Natural killer cell (primary cell): ENCODE data around the gene SPCS1. TPM values are rescaled to one million over a fixed set of nuclear protein-coding genes. Genes with fewer than 3 reads are reported as not detected.

ENCODE experiments used
- ATAC-seq, 3 donors: fragments of 150-1000 bp in 2 of 3; fragments of 200-7000 bp in 1 of 3; cut with Tn5 transposase; 1 replicate in 1 of 3; 2 replicates in 2 of 3; pipeline ENCODE4 v1.10.0; 2021; ENCODE audit warnings: mild to moderate bottlenecking in 2 of 3, moderate library complexity in 2 of 3
- DNase-seq, 2 donors: peaks; one replicate each; pipeline versions ENCODE4 v3.0.0 to v3.0.0-alpha.2; 2013 to 2021; ENCODE audit warnings: mixed read lengths in 1 of 2
- H3K27ac ChIP-seq: one replicate; pipeline ENCODE4 v1.5.1; 2013; ENCODE audit warnings: mild to moderate bottlenecking, low read length
- H3K27me3 ChIP-seq: one replicate; pipeline ENCODE4 v1.6.1; 2013; ENCODE audit warnings: low read length; ENCODE audit not compliant: control insufficient read depth, insufficient read depth
- H3K36me3 ChIP-seq: one replicate; pipeline ENCODE4 v1.6.1; 2013; ENCODE audit warnings: low read length; ENCODE audit not compliant: control insufficient read depth, insufficient read depth
- H3K4me1 ChIP-seq: one replicate; pipeline ENCODE4 v1.6.1; 2013; ENCODE audit warnings: low read length; ENCODE audit not compliant: control insufficient read depth, insufficient read depth
- H3K4me3 ChIP-seq: one replicate; pipeline ENCODE4 v1.5.1; 2013; ENCODE audit warnings: low read length
- H3K9me3 ChIP-seq: one replicate; pipeline ENCODE4 v1.6.1; 2013; ENCODE audit warnings: low read length; ENCODE audit not compliant: control insufficient read depth, insufficient read depth
- H3K27ac Mint-ChIP-seq, 2 donors: one replicate each; pipeline ENCODE4 v1.8.0; 2022; ENCODE audit warnings: mild to moderate bottlenecking in 2 of 2, mixed read lengths in 2 of 2, moderate library complexity in 1 of 2
- H3K27me3 Mint-ChIP-seq, 2 donors: one replicate each; pipeline ENCODE4 v1.8.0; 2022; ENCODE audit warnings: low read depth in 2 of 2, mixed read lengths in 2 of 2
- H3K36me3 Mint-ChIP-seq: one replicate; pipeline ENCODE4 v1.8.0; 2022; ENCODE audit warnings: mixed read lengths
- H3K4me1 Mint-ChIP-seq, 2 donors: one replicate each; pipeline ENCODE4 v1.8.0; 2022; ENCODE audit warnings: mixed read lengths in 2 of 2
- H3K4me3 Mint-ChIP-seq: one replicate; pipeline ENCODE4 v1.8.0; 2022; ENCODE audit warnings: mild to moderate bottlenecking, moderate library complexity, mixed read lengths
- H3K9me3 Mint-ChIP-seq, 2 donors: one replicate each; pipeline ENCODE4 v1.8.0; 2022; ENCODE audit warnings: mixed read lengths in 2 of 2
- CTCF ChIP-seq: fragments of 200-600 bp; IDR thresholded peaks from one replicate; pipeline ENCODE4 v1.8.0; 2022; ENCODE audit warnings: antibody characterized with exemption
- WGBS: methylation state at CpG from one replicate; pipeline ENCODE4 v1.1.7; 2013; ENCODE audit warnings: missing lambda C conversion rate; ENCODE audit not compliant: insufficient coverage; 5-methylcytosine and 5-hydroxymethylcytosine counted together
- intact Hi-C: fragments of 100-400 bp; cut with micrococcal nuclease; formaldehyde crosslinking; loops from one replicate; pipeline ENCODE4 v1.14.2; 2022
- total RNA-seq, 4 donors: library from RNA; stranded (reverse); fragments of 120-200 nt in 1 of 4; gene quantifications; one replicate each; pipeline versions ENCODE4 v1.2.3 to v1.2.4, GENCODE V29; 2013 to 2022

SPCS1 gene
- total RNA-seq, 3 donors from 2014 or later (not counting 1 experiment from before 2014, with no cell fraction given), result 52.4 to 64.4 (median 57.3) TPM

GRCh38 chr3:52707585-52707984, 1.7 kb downstream of the SPCS1 start:
- peaks cover 29% of the 10 kb centered on the region for H3K4me1 ChIP-seq
- Mint-ChIP-seq H3K36me3 (no peaks in the 10 kb centered on the region), H3K27me3 (no peaks in the 10 kb centered on the region), H3K4me3 (peak overlapping the region; percentile 78), H3K27ac (peak overlapping the region; percentile 94 to 95), H3K9me3 (no peaks in the 10 kb centered on the region), H3K4me1 (peaks cover 14 to 18% of the 10 kb centered on the region in 2 donors)
- H3K27me3 ChIP-seq, result no peaks in the 10 kb centered on the region
- no peak for TF ChIP-seq CTCF
- WGBS, result 0% methylated on average over 1 of the region's 4 CpGs
- peak overlapping the region; percentile 25 for H3K27ac ChIP-seq
- intact Hi-C loops, result no loop called here
- H3K9me3 ChIP-seq, result no peaks in the 10 kb centered on the region
- no peak for ATAC-seq
- no peak for DNase-seq
- peaks cover 11% of the 10 kb centered on the region for H3K36me3 ChIP-seq
- no peak overlapping the region for H3K4me3 ChIP-seq

GRCh38 chr3:52710512-52710911, 4.6 kb downstream of the SPCS1 start:
- DNase-seq (no peak), ATAC-seq (no peak)
- Mint-ChIP-seq H3K27ac (peak overlapping the region in 1 of 2 donors; percentile 26), H3K9me3 (no peaks in the 10 kb centered on the region), H3K36me3 (no peaks in the 10 kb centered on the region), H3K27me3 (no peaks in the 10 kb centered on the region), H3K4me1 (peaks cover 6% of the 10 kb centered on the region in 2 donors), H3K4me3 (no peak overlapping the region)
- Histone ChIP-seq H3K36me3 (peaks cover 11% of the 10 kb centered on the region), H3K27me3 (no peaks in the 10 kb centered on the region), H3K9me3 (no peaks in the 10 kb centered on the region), H3K4me1 (peaks cover 15% of the 10 kb centered on the region), H3K4me3 (no peak overlapping the region), H3K27ac (no peak overlapping the region)
- intact Hi-C loops, result no loop called here
- TF ChIP-seq CTCF, result no peak
- 82% methylated on average over 1 of the region's 2 CpGs for WGBS

GRCh38 chr3:52712291-52713212, 6.6 kb downstream of the SPCS1 start:
- 93% methylated on average over 17 of the region's 17 CpGs for WGBS
- ATAC-seq (no peak), DNase-seq (no peak)
- no peaks in the 10 kb centered on the region for H3K9me3 Mint-ChIP-seq
- H3K4me1 Mint-ChIP-seq, result peaks cover 2 to 8% of the 10 kb centered on the region in 2 donors
- intact Hi-C loops, result no loop called here
- no peaks in the 10 kb centered on the region for H3K27me3 Mint-ChIP-seq
- H3K4me1 ChIP-seq, result peaks cover 1% of the 10 kb centered on the region
- H3K36me3 Mint-ChIP-seq, result no peaks in the 10 kb centered on the region
- H3K9me3 ChIP-seq, result no peaks in the 10 kb centered on the region
- peaks cover 11% of the 10 kb centered on the region for H3K36me3 ChIP-seq
- H3K27ac ChIP-seq, result no peak overlapping the region
- H3K4me3 ChIP-seq, result no peak overlapping the region
- TF ChIP-seq CTCF, result no peak
- H3K27me3 ChIP-seq, result no peaks in the 10 kb centered on the region
- no peak overlapping the region for H3K27ac Mint-ChIP-seq
- no peak overlapping the region for H3K4me3 Mint-ChIP-seq
